ENCODE results near the gene SLC22A31.
"Not testable (repeated sequence)": the region's sequence is repeated elsewhere in the genome, so short reads cannot be mapped to it uniquely, and the experiment has no call there.

SLC22A31 gene

GRCh38 chr16:89166696-89167424 lies 33.5 kb downstream of the SLC22A31 start:
- H3K27me3 ChIP-seq (replicated peaks; ENCODE audit: control insufficient read depth, insufficient read depth, low read length), result peaks cover 45% of the 10 kb centered on the region
- peaks cover 17% of the 10 kb centered on the region for H3K4me1 ChIP-seq (ENCODE audit: control insufficient read depth, insufficient read depth, low read length)
- peak overlapping the region; percentile 60 for H3K9ac ChIP-seq (ENCODE audit: low read length)
- H3K36me3 ChIP-seq (ENCODE audit: control insufficient read depth, insufficient read depth, low read length, severe bottlenecking), result no peaks in the 10 kb centered on the region
- H3K4me3 ChIP-seq (ENCODE audit: low read length), result no peak overlapping the region
- no peaks in the 10 kb centered on the region for H3K9me3 ChIP-seq (ENCODE audit: control insufficient read depth, low read length)
- DNase-seq (ENCODE audit: low read depth), result no peak

- H3K36me3 ChIP-seq (ENCODE audit: control insufficient read depth, insufficient read depth, low read length, severe bottlenecking), result not testable (repeated sequence)
Observed at GRCh38 chr16:89165681-89165979, 34.7 kb downstream of the SLC22A31 start.

GRCh38 chr16:89164847-89165680 lies 35.3 kb downstream of the SLC22A31 start:
- H3K4me3 ChIP-seq (ENCODE audit: low read length), result no peak overlapping the region
- H3K36me3 ChIP-seq (ENCODE audit: control insufficient read depth, insufficient read depth, low read length, severe bottlenecking), result no peaks in the 10 kb centered on the region
- H3K9me3 ChIP-seq (ENCODE audit: control insufficient read depth, low read length), result no peaks in the 10 kb centered on the region
- peaks cover 17% of the 10 kb centered on the region for H3K4me1 ChIP-seq (ENCODE audit: control insufficient read depth, insufficient read depth, low read length)
- H3K27me3 ChIP-seq (replicated peaks; ENCODE audit: control insufficient read depth, insufficient read depth, low read length), result peaks cover 46% of the 10 kb centered on the region
- H3K9ac ChIP-seq (ENCODE audit: low read length), result no peak overlapping the region
- no peak for DNase-seq (ENCODE audit: low read depth)

More at GRCh38 chr16:89165681-89165979, 34.7 kb downstream of the SLC22A31 start:
- H3K4me3 ChIP-seq (ENCODE audit: low read length); H3K9ac ChIP-seq (ENCODE audit: low read length); DNase-seq (ENCODE audit: low read depth); H3K9me3 ChIP-seq (ENCODE audit: control insufficient read depth, low read length): not testable (repeated sequence)
- Histone ChIP-seq H3K27me3 (replicated peaks; ENCODE audit: control insufficient read depth, insufficient read depth, low read length) (peaks cover 52% of the 10 kb centered on the region), H3K4me1 (ENCODE audit: control insufficient read depth, insufficient read depth, low read length) (peaks cover 17% of the 10 kb centered on the region)

- no peak for DNase-seq (ENCODE audit: low read depth)
Observed at GRCh38 chr16:89164436-89164835, 35.9 kb downstream of the SLC22A31 start.

GRCh38 chr16:89163297-89163696 lies 37.0 kb downstream of the SLC22A31 start:
- Histone ChIP-seq H3K4me1 (ENCODE audit: control insufficient read depth, insufficient read depth, low read length) (peaks cover 17% of the 10 kb centered on the region), H3K9ac (ENCODE audit: low read length) (no peak overlapping the region), H3K9me3 (ENCODE audit: control insufficient read depth, low read length) (no peaks in the 10 kb centered on the region), H3K27me3 (replicated peaks; ENCODE audit: control insufficient read depth, insufficient read depth, low read length) (peaks cover 29% of the 10 kb centered on the region), H3K36me3 (ENCODE audit: control insufficient read depth, insufficient read depth, low read length, severe bottlenecking) (no peaks in the 10 kb centered on the region), H3K4me3 (ENCODE audit: low read length) (no peak overlapping the region)
- no peak for DNase-seq (ENCODE audit: low read depth)

More at GRCh38 chr16:89164436-89164835, 35.9 kb downstream of the SLC22A31 start:
- Histone ChIP-seq H3K36me3 (ENCODE audit: control insufficient read depth, insufficient read depth, low read length, severe bottlenecking) (no peaks in the 10 kb centered on the region), H3K27me3 (replicated peaks; ENCODE audit: control insufficient read depth, insufficient read depth, low read length) (peaks cover 40% of the 10 kb centered on the region), H3K9ac (ENCODE audit: low read length) (peak overlapping the region; percentile 34), H3K4me3 (ENCODE audit: low read length) (no peak overlapping the region), H3K4me1 (ENCODE audit: control insufficient read depth, insufficient read depth, low read length) (peaks cover 17% of the 10 kb centered on the region), H3K9me3 (ENCODE audit: control insufficient read depth, low read length) (no peaks in the 10 kb centered on the region)

GRCh38 chr16:89161763-89162713 lies 38.3 kb downstream of the SLC22A31 start:
- DNase-seq (ENCODE audit: low read depth), result no peak
- Histone ChIP-seq H3K9ac (ENCODE audit: low read length) (no peak overlapping the region), H3K4me1 (ENCODE audit: control insufficient read depth, insufficient read depth, low read length) (peaks cover 16% of the 10 kb centered on the region), H3K27me3 (replicated peaks; ENCODE audit: control insufficient read depth, insufficient read depth, low read length) (peaks cover 26% of the 10 kb centered on the region), H3K9me3 (ENCODE audit: control insufficient read depth, low read length) (no peaks in the 10 kb centered on the region), H3K4me3 (ENCODE audit: low read length) (no peak overlapping the region), H3K36me3 (ENCODE audit: control insufficient read depth, insufficient read depth, low read length, severe bottlenecking) (no peaks in the 10 kb centered on the region)

- Histone ChIP-seq H3K36me3 (ENCODE audit: control insufficient read depth, insufficient read depth, low read length, severe bottlenecking) (no peaks in the 10 kb centered on the region), H3K4me1 (ENCODE audit: control insufficient read depth, insufficient read depth, low read length) (peaks cover 21% of the 10 kb centered on the region), H3K4me3 (ENCODE audit: low read length) (no peak overlapping the region), H3K9ac (ENCODE audit: low read length) (no peak overlapping the region), H3K27me3 (replicated peaks; ENCODE audit: control insufficient read depth, insufficient read depth, low read length) (peaks cover 26% of the 10 kb centered on the region), H3K9me3 (ENCODE audit: control insufficient read depth, low read length) (no peaks in the 10 kb centered on the region)
- DNase-seq (ENCODE audit: low read depth), result no peak
Observed at GRCh38 chr16:89160977-89161701, 39.2 kb downstream of the SLC22A31 start.

- Histone ChIP-seq H3K4me3 (ENCODE audit: low read length) (no peak overlapping the region), H3K9me3 (ENCODE audit: control insufficient read depth, low read length) (no peaks in the 10 kb centered on the region), H3K4me1 (ENCODE audit: control insufficient read depth, insufficient read depth, low read length) (peaks cover 33% of the 10 kb centered on the region), H3K27me3 (replicated peaks; ENCODE audit: control insufficient read depth, insufficient read depth, low read length) (peaks cover 26% of the 10 kb centered on the region), H3K36me3 (ENCODE audit: control insufficient read depth, insufficient read depth, low read length, severe bottlenecking) (no peaks in the 10 kb centered on the region), H3K9ac (ENCODE audit: low read length) (no peak overlapping the region)
- no peak for DNase-seq (ENCODE audit: low read depth)
Observed at GRCh38 chr16:89159850-89160354, 40.4 kb downstream of the SLC22A31 start.

- Histone ChIP-seq H3K4me3 (ENCODE audit: low read length) (no peak overlapping the region), H3K4me1 (ENCODE audit: control insufficient read depth, insufficient read depth, low read length) (peaks cover 37% of the 10 kb centered on the region), H3K9me3 (ENCODE audit: control insufficient read depth, low read length) (no peaks in the 10 kb centered on the region), H3K9ac (ENCODE audit: low read length) (no peak overlapping the region), H3K36me3 (ENCODE audit: control insufficient read depth, insufficient read depth, low read length, severe bottlenecking) (no peaks in the 10 kb centered on the region), H3K27me3 (replicated peaks; ENCODE audit: control insufficient read depth, insufficient read depth, low read length) (peaks cover 26% of the 10 kb centered on the region)
- DNase-seq (ENCODE audit: low read depth), result no peak
Observed at GRCh38 chr16:89159066-89159849, 41.1 kb downstream of the SLC22A31 start.

- no peak overlapping the region for H3K9ac ChIP-seq (ENCODE audit: low read length)
- H3K36me3 ChIP-seq (ENCODE audit: control insufficient read depth, insufficient read depth, low read length, severe bottlenecking), result no peaks in the 10 kb centered on the region
- no peak for DNase-seq (ENCODE audit: low read depth)
- H3K9me3 ChIP-seq (ENCODE audit: control insufficient read depth, low read length), result no peaks in the 10 kb centered on the region
- H3K27me3 ChIP-seq (replicated peaks; ENCODE audit: control insufficient read depth, insufficient read depth, low read length), result peaks cover 20% of the 10 kb centered on the region
- H3K4me3 ChIP-seq (ENCODE audit: low read length), result no peak overlapping the region
- H3K4me1 ChIP-seq (ENCODE audit: control insufficient read depth, insufficient read depth, low read length), result peaks cover 32% of the 10 kb centered on the region
Observed at GRCh38 chr16:89157778-89158177, 42.6 kb downstream of the SLC22A31 start.

Measured in adipocyte (in vitro differentiated cells).